HG03135 (cell line): Measurements from ENCODE around the gene ATP10D.

Experiments used
- ATAC-seq: cut with Tn5 transposase; IDR thresholded peaks from one replicate; pipeline ENCODE4 v1.9.1; 2021; ENCODE audit warnings: mild to moderate bottlenecking, moderate library complexity; ENCODE audit not compliant: unreplicated experiment

The ATP10D gene

GRCh38 chr4:47485047-47485692 lies at the start of gene ATP10D:
Gene ATP10D (plus strand): TSS chr4:47485275. CDS start chr4:47512541, 27,266 bp downstream.
- peak; percentile 96 for ATAC-seq

- ATAC-seq, result peak; percentile 68
Observed at GRCh38 chr4:47442980-47443379, 42.1 kb upstream of the ATP10D start.

GRCh38 chr4:47444031-47444430 lies 41.0 kb upstream of the ATP10D start:
- ATAC-seq, result no peak

GRCh38 chr4:47451657-47452056 lies 33.4 kb upstream of the ATP10D start:
- no peak for ATAC-seq

GRCh38 chr4:47462799-47463234 lies 22.3 kb upstream of the ATP10D start:
- ATAC-seq, result peak; percentile 14

- ATAC-seq, result peak; percentile 84
Observed at GRCh38 chr4:47463235-47463956, 21.7 kb upstream of the ATP10D start, which contains the start of gene COMMD8. Gene COMMD8 (minus strand): TSS chr4:47463702. CDS start chr4:47463651, 51 bp downstream.

- ATAC-seq, result peak; percentile 44
Observed at GRCh38 chr4:47465004-47465403, 20.1 kb upstream of the ATP10D start.

GRCh38 chr4:47466056-47466785 lies 18.9 kb upstream of the ATP10D start:
- ATAC-seq, result no peak

GRCh38 chr4:47468706-47469365 lies 16.2 kb upstream of the ATP10D start:
- ATAC-seq, result no peak

- no peak for ATAC-seq
Observed at GRCh38 chr4:47469951-47470350, 15.1 kb upstream of the ATP10D start.

- ATAC-seq, result no peak
Observed at GRCh38 chr4:47471064-47471463, 14.0 kb upstream of the ATP10D start.

GRCh38 chr4:47471591-47471990 lies 13.5 kb upstream of the ATP10D start:
- ATAC-seq, result no peak

GRCh38 chr4:47473141-47473750 lies 11.8 kb upstream of the ATP10D start:
- ATAC-seq, result no peak

- ATAC-seq, result no peak
Observed at GRCh38 chr4:47474799-47475198, 10.3 kb upstream of the ATP10D start.

GRCh38 chr4:47475411-47475810 lies 9.7 kb upstream of the ATP10D start:
- no peak for ATAC-seq

GRCh38 chr4:47478804-47479203 lies 6.3 kb upstream of the ATP10D start:
- no peak for ATAC-seq

- ATAC-seq, result no peak
Observed at GRCh38 chr4:47482326-47482725, 2.7 kb upstream of the ATP10D start.

GRCh38 chr4:47483745-47484144 lies 1.3 kb upstream of the ATP10D start:
- no peak for ATAC-seq

- no peak for ATAC-seq
Observed at GRCh38 chr4:47484168-47484567, 907 bp upstream of the ATP10D start.

- ATAC-seq, result no peak
Observed at GRCh38 chr4:47485768-47486167, 693 bp downstream of the ATP10D start.

- no peak for ATAC-seq
Observed at GRCh38 chr4:47486231-47486673, 1.2 kb downstream of the ATP10D start.
